ENCODE data around the gene PPP1CC. TPM values are rescaled to one million over a fixed set of nuclear protein-coding genes. Genes with fewer than 3 reads are reported as not detected.
"Not testable (repeated sequence)": the region's sequence is repeated elsewhere in the genome, so short reads cannot be mapped to it uniquely, and the experiment has no call there.

The PPP1CC gene
- total and polyA plus RNA-seq, 2 donors: 110 to 203 TPM

DNA sequence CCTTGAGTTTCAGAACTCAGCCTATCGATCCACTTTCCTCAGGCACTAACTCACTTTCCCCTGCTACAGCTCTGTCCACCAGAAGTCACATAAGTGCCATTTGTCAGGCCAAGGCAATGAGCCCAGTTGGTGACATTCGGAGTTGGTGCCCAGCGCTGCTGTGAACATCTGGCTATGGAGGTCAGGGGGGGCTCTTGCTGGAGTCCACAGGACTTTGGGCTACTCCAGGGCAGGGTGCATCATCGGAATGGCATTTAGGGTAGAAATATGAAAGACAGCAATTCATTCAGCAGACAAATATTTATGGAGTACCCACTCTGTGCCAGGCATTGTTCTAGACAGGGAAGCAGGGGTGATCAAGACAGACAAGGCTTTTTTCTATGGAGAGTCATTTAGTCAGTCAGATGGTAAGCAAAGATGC lies 1.5 kb upstream of the PPP1CC start:
- no peak for DNase-seq (ENCODE audit: extremely low spot score)
- 65% methylated on average over 4 of the region's 4 CpGs for WGBS
- Histone ChIP-seq H3K36me3 (ENCODE audit: insufficient read depth) (no peaks in the 10 kb centered on the region), H3K27ac (ENCODE audit: low read depth) (no peak overlapping the region), H3K4me1 (ENCODE audit: insufficient read depth) (no peaks in the 10 kb centered on the region), H3K4me3 (ENCODE audit: low read depth, low read length) (no peak overlapping the region)

GRCh38 chr12:110743571-110744093 lies 941 bp upstream of the PPP1CC start:
- no peak for DNase-seq (ENCODE audit: extremely low spot score)
- no peak overlapping the region for H3K27ac ChIP-seq (ENCODE audit: low read depth)
- 17% methylated on average over 26 of the region's 26 CpGs for WGBS

DNA sequence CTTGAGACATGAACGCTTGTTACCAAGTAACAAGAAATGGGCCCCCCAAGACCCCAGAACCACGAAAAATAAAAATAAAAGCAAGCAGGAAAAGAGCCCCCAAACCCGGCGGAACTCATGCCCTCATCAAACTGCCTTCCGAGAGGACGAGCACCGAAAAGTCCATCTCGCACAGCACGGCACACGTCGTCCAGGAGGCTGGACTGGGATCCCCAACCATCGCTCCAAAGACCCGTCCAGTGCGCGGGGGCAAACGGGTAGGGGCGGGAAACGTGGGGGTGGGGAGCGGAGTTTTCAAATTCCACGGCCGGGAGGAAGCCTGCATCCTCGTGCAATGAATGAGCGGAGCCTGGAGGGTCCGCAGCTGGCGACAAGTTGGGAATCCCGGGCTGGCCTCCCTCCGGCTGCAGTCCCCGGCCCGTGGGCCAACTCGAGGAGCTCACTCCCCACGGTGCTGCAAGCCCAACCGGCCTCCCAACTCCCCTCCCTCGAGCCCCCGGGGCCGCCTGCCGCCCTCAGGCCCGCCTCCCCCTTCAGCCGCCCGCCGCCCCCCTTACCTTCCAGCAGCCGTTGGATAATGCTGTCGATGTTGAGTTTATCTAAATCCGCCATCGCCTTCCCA lies 484 bp downstream of the PPP1CC start:
- 1% methylated on average over 44 of the region's 44 CpGs for WGBS
- Histone ChIP-seq H3K4me1 (ENCODE audit: insufficient read depth) (no peaks in the 10 kb centered on the region), H3K4me3 (ENCODE audit: low read depth, low read length) (peak overlapping the region; percentile 95), H3K27ac (ENCODE audit: low read depth) (peak overlapping the region; percentile 83), H3K36me3 (ENCODE audit: insufficient read depth) (no peaks in the 10 kb centered on the region)
- no peak for DNase-seq (ENCODE audit: extremely low spot score)

More at GRCh38 chr12:110743571-110744093, 941 bp upstream of the PPP1CC start:
- Histone ChIP-seq H3K36me3 (ENCODE audit: insufficient read depth) (no peaks in the 10 kb centered on the region), H3K4me3 (ENCODE audit: low read depth, low read length) (no peak overlapping the region), H3K4me1 (ENCODE audit: insufficient read depth) (no peaks in the 10 kb centered on the region)

DNA sequence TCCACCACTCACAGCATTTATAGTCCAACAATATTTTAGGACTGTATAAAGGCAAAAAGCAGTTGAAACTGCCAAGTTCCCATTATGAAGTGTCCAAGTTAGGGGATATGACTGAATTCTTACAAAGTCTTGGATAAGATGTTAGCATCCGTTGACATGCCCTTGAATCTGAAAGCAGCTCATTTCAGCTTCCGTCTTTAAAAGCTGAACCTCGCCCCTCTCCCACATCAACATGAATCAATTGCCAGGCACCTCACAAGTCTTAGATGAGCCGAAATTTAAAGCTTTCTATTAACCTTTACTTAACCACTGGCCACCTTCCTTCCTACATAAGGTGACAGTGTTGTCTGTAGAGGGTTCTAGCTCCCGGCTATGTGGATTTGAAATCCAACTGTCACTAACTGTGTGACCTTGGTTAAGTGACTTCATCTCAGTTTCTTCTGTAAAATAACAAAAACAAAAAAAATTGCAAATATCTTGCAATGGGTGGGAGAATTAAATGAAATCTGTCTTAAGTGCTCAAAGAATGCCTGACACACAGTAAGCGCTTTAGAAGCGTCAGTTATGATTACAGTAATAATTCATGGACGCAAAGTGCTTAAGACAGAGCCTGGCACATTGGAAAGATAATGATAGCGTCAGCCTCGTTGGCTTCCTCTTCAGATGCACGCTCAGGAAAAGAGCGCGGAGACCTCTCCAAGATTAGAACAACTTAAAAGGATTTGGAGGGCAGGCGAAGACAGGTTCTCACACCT lies 1.2 kb downstream of the PPP1CC start:
- under 1% methylated on average over 14 of the region's 14 CpGs for WGBS
- Histone ChIP-seq H3K4me3 (ENCODE audit: low read depth, low read length) (peak overlapping the region; percentile 95), H3K27ac (ENCODE audit: low read depth) (no peak overlapping the region), H3K36me3 (ENCODE audit: insufficient read depth) (no peaks in the 10 kb centered on the region), H3K4me1 (ENCODE audit: insufficient read depth) (no peaks in the 10 kb centered on the region)
- DNase-seq (ENCODE audit: extremely low spot score): no peak

- no peak for DNase-seq (ENCODE audit: extremely low spot score)
- WGBS: 51% methylated on average over 3 of the region's 3 CpGs
- Histone ChIP-seq H3K27ac (ENCODE audit: low read depth) (no peak overlapping the region), H3K4me3 (ENCODE audit: low read depth, low read length) (peak overlapping the region; percentile 19), H3K4me1 (ENCODE audit: insufficient read depth) (no peaks in the 10 kb centered on the region), H3K36me3 (ENCODE audit: insufficient read depth) (no peaks in the 10 kb centered on the region)
Measured at GRCh38 chr12:110739894-110740293, 2.8 kb downstream of the PPP1CC start.

- Histone ChIP-seq H3K4me3 (ENCODE audit: low read depth, low read length) (peak overlapping the region; percentile 19), H3K27ac (ENCODE audit: low read depth) (no peak overlapping the region), H3K4me1 (ENCODE audit: insufficient read depth) (no peaks in the 10 kb centered on the region), H3K36me3 (ENCODE audit: insufficient read depth) (no peaks in the 10 kb centered on the region)
- no peak for DNase-seq (ENCODE audit: extremely low spot score)
- 14% methylated on average over 1 of the region's 1 CpG for WGBS
Measured at GRCh38 chr12:110739488-110739887, 3.2 kb downstream of the PPP1CC start.

DNA sequence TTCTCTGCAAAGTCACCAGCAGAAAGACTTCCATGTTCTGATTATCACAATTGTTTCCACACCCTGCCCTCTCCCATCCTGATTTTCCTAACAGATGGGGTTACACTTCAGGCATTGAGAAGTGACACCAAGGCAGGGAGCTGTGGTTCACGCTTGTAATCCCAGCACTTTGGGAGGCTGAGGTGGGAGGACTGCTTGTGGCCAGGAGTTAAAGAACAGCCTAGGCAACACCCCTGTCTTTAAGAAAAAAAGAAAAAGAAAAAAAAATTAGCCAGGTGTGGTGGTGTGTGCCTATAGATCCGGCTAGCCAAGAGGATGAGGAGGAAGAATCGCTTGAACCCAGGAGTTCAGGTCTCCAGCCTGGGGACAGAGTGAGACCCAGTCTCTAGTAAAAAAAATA lies 5.2 kb downstream of the PPP1CC start:
- no peak overlapping the region for H3K27ac ChIP-seq (ENCODE audit: low read depth)
- no peaks in the 10 kb centered on the region for H3K36me3 ChIP-seq (ENCODE audit: insufficient read depth)
- no peaks in the 10 kb centered on the region for H3K4me1 ChIP-seq (ENCODE audit: insufficient read depth)
- DNase-seq (ENCODE audit: extremely low spot score): no peak
- 80% methylated on average over 3 of the region's 3 CpGs for WGBS
- no peak overlapping the region for H3K4me3 ChIP-seq (ENCODE audit: low read depth, low read length)

GRCh38 chr12:110737016-110737415 lies 5.7 kb downstream of the PPP1CC start:
- H3K27ac ChIP-seq (ENCODE audit: low read depth); H3K4me1 ChIP-seq (ENCODE audit: insufficient read depth); H3K36me3 ChIP-seq (ENCODE audit: insufficient read depth); DNase-seq (ENCODE audit: extremely low spot score); H3K4me3 ChIP-seq (ENCODE audit: low read depth, low read length): not testable (repeated sequence)
- WGBS: 60% methylated on average over 5 of the region's 5 CpGs

GRCh38 chr12:110733900-110734299 lies 8.8 kb downstream of the PPP1CC start:
- DNase-seq (ENCODE audit: extremely low spot score): no peak
- Histone ChIP-seq H3K4me3 (ENCODE audit: low read depth, low read length) (no peak overlapping the region), H3K4me1 (ENCODE audit: insufficient read depth) (peaks cover 2% of the 10 kb centered on the region), H3K27ac (ENCODE audit: low read depth) (no peak overlapping the region), H3K36me3 (ENCODE audit: insufficient read depth) (no peaks in the 10 kb centered on the region)
- 49% methylated on average over 1 of the region's 1 CpG for WGBS

GRCh38 chr12:110733089-110733715 lies 9.5 kb downstream of the PPP1CC start:
- H3K4me3 ChIP-seq (ENCODE audit: low read depth, low read length): no peak overlapping the region
- DNase-seq (ENCODE audit: extremely low spot score): no peak
- H3K36me3 ChIP-seq (ENCODE audit: insufficient read depth): no peaks in the 10 kb centered on the region
- peaks cover 2% of the 10 kb centered on the region for H3K4me1 ChIP-seq (ENCODE audit: insufficient read depth)
- no peak overlapping the region for H3K27ac ChIP-seq (ENCODE audit: low read depth)
- WGBS: 45% methylated on average over 5 of the region's 5 CpGs

DNA sequence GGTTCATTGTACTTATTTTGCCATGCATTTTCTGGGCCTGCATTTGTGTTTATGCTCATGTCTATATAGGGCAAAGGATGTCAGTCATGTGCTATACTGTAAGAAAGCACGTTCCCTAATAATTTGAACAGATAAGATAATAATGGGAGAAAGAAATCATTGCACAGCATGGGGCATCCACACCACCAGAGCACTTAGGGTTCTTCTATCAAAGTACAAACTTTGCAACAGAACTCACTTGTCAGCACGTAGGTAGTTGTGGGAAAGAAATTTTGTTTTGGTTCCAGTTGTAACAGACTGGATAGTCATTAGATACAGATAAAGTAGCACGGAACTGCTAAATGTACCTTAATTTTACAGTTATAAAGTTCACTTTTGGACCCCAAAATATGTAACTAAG lies 10.1 kb downstream of the PPP1CC start:
- 32% methylated on average over 3 of the region's 3 CpGs for WGBS
- no peaks in the 10 kb centered on the region for H3K36me3 ChIP-seq (ENCODE audit: insufficient read depth)
- no peak for DNase-seq (ENCODE audit: extremely low spot score)
- H3K4me1 ChIP-seq (ENCODE audit: insufficient read depth): peaks cover 2% of the 10 kb centered on the region
- no peak overlapping the region for H3K4me3 ChIP-seq (ENCODE audit: low read depth, low read length)
- H3K27ac ChIP-seq (ENCODE audit: low read depth): no peak overlapping the region

GRCh38 chr12:110731479-110731878 lies 11.2 kb downstream of the PPP1CC start:
- no peaks in the 10 kb centered on the region for H3K36me3 ChIP-seq (ENCODE audit: insufficient read depth)
- 70% methylated on average over 2 of the region's 2 CpGs for WGBS
- H3K4me1 ChIP-seq (ENCODE audit: insufficient read depth): peaks cover 2% of the 10 kb centered on the region
- no peak overlapping the region for H3K27ac ChIP-seq (ENCODE audit: low read depth)
- DNase-seq (ENCODE audit: extremely low spot score): no peak
- no peak overlapping the region for H3K4me3 ChIP-seq (ENCODE audit: low read depth, low read length)

DNA sequence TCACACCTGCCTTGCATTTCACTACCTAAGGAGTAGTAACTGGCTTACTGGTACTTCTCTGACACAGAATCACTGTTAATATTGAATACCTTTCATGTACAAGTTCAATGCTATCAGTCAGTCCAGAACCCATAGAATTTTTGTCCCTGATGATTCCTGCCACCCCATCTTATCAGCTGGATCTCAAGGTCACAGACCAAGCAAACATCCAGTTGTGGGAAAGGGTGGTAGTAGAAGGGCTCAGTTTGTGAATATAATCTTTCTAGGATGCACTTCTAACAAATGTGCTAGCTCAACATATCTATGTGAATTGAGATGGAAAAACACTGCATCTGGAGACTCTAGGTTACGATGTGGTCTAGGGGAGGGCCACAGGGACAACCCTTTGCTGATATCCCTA lies 14.1 kb downstream of the PPP1CC start:
- Histone ChIP-seq H3K36me3 (ENCODE audit: insufficient read depth) (no peaks in the 10 kb centered on the region), H3K4me1 (ENCODE audit: insufficient read depth) (peaks cover 2% of the 10 kb centered on the region), H3K4me3 (ENCODE audit: low read depth, low read length) (no peak overlapping the region), H3K27ac (ENCODE audit: low read depth) (no peak overlapping the region)
- DNase-seq (ENCODE audit: extremely low spot score): no peak
- 95% methylated on average over 1 of the region's 1 CpG for WGBS
